Measurements from ENCODE around the gene RNU4-1.

DNA sequence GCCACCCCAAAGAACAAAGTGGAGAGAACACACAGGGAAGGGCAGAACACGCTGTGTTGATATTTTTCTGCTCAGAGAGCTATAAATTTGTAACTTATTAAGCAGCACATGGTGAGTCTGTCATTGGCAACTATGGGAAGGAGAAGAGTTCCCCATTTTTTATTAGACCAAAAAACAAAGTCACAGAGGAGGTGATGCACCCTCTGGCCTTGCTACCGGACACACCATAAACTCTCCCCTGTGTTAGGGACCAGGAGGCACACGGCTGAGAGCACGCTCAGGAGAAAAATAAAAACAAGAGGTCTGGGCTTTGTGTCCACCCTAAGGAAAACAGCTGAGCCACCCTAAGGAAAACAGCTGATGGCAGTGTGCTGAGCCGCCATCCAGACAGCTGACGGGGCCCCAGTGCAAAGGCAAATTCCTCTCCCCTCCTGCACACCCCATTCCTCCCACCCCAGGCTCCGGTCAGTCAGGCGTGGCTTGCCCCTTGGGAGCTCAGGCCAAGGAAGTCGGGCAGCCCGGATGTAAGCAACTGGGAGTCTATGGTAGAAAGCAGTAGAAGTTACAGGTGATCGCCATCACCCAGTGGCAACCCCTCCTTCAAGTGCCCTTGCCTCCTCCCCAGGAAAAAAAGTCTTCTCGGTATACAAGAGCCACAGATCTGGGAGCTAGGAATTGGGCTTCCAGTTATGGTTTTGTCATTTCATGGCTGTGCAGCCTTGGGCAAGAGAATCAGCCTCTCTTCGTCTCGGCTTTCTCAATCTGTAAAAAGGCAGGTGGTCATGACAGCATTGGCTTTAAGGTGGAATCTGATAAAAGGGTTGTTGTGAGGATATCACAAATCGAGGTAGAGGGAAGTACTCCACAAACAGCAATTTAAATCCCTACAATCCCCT lies 29.9 kb downstream of the RNU4-1 start:
- TF ChIP-seq EZH2 (IDR thresholded peaks at IDR 0.05; ENCODE audit: borderline replicate concordance, insufficient read depth, low read length, poor library complexity, severe bottlenecking) (no peak), EP300 (conservative IDR thresholded peaks at IDR 0.05; ENCODE audit: poor library complexity, severe bottlenecking) (no peak), RAD21 (conservative IDR thresholded peaks at IDR 0.05) (no peak)
- TF ChIP-seq, protein P1, sequence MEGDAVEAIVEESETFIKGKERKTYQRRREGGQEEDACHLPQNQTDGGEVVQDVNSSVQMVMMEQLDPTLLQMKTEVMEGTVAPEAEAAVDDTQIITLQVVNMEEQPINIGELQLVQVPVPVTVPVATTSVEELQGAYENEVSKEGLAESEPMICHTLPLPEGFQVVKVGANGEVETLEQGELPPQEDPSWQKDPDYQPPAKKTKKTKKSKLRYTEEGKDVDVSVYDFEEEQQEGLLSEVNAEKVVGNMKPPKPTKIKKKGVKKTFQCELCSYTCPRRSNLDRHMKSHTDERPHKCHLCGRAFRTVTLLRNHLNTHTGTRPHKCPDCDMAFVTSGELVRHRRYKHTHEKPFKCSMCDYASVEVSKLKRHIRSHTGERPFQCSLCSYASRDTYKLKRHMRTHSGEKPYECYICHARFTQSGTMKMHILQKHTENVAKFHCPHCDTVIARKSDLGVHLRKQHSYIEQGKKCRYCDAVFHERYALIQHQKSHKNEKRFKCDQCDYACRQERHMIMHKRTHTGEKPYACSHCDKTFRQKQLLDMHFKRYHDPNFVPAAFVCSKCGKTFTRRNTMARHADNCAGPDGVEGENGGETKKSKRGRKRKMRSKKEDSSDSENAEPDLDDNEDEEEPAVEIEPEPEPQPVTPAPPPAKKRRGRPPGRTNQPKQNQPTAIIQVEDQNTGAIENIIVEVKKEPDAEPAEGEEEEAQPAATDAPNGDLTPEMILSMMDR (IDR thresholded peaks at IDR 0.05; ENCODE audit: poor library complexity, severe bottlenecking), result no peak
- TF ChIP-seq, protein P2, sequence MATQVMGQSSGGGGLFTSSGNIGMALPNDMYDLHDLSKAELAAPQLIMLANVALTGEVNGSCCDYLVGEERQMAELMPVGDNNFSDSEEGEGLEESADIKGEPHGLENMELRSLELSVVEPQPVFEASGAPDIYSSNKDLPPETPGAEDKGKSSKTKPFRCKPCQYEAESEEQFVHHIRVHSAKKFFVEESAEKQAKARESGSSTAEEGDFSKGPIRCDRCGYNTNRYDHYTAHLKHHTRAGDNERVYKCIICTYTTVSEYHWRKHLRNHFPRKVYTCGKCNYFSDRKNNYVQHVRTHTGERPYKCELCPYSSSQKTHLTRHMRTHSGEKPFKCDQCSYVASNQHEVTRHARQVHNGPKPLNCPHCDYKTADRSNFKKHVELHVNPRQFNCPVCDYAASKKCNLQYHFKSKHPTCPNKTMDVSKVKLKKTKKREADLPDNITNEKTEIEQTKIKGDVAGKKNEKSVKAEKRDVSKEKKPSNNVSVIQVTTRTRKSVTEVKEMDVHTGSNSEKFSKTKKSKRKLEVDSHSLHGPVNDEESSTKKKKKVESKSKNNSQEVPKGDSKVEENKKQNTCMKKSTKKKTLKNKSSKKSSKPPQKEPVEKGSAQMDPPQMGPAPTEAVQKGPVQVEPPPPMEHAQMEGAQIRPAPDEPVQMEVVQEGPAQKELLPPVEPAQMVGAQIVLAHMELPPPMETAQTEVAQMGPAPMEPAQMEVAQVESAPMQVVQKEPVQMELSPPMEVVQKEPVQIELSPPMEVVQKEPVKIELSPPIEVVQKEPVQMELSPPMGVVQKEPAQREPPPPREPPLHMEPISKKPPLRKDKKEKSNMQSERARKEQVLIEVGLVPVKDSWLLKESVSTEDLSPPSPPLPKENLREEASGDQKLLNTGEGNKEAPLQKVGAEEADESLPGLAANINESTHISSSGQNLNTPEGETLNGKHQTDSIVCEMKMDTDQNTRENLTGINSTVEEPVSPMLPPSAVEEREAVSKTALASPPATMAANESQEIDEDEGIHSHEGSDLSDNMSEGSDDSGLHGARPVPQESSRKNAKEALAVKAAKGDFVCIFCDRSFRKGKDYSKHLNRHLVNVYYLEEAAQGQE (IDR thresholded peaks at IDR 0.05; ENCODE audit: borderline replicate concordance), result no peak

All from neural cell (in vitro differentiated cells).